ELF-1 (cell line): Measurements from ENCODE around the gene TRIM47.
"Not testable (repeated sequence)": the region's sequence is repeated elsewhere in the genome, so short reads cannot be mapped to it uniquely, and the experiment has no call there.

Source experiments
- DNase-seq: peaks from one replicate; pipeline ENCODE4 v3.0.0-alpha.2; 2016; ENCODE audit warnings: low read depth, low spot score

The TRIM47 gene

DNA sequence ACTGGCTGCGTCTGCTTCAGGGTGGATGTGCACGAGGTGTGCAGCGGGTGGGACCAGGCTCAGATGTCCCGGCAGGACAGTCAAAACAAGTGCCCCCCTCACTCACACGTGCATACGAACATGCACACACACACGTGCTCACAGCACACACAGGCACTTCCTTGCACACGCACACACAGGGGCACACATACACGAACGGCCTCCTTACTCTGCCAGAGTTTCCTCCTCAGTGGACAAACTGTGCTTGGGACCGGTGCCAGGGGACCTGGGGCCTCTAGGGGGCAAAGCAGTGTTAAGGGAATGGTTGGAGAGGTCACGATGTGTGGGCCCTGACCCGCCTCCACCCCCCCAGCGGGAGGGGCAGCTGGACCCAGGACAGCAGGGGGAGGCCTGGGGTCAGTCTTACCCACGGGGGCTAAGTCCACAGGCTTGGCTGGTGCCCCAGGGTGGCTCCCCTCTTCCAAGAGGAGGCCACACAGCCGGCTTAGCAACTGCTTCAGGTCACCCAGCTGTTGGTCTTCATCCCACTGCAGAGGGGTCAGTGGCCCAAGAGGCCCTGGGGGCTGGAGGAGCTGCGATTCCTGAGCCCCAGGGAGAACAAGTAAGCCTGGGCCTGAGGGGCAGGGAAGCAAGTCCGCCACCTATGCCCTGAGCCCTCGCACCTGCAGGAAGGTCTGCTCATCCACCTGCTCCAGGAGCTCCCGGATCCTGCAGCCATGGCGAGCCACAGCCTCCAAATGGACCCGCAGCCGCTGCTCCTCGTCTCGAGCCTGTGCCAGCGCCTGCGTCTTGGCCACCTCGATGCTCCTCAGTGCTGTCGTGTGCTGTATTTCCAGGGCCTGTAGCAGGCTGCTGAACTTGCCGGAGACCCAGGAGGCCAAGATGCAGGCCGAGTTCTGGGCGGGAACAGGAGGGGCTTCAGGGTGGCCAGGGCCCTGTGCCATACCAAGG lies 13.5 kb upstream of the TRIM47 start:
- no peak for DNase-seq

DNA sequence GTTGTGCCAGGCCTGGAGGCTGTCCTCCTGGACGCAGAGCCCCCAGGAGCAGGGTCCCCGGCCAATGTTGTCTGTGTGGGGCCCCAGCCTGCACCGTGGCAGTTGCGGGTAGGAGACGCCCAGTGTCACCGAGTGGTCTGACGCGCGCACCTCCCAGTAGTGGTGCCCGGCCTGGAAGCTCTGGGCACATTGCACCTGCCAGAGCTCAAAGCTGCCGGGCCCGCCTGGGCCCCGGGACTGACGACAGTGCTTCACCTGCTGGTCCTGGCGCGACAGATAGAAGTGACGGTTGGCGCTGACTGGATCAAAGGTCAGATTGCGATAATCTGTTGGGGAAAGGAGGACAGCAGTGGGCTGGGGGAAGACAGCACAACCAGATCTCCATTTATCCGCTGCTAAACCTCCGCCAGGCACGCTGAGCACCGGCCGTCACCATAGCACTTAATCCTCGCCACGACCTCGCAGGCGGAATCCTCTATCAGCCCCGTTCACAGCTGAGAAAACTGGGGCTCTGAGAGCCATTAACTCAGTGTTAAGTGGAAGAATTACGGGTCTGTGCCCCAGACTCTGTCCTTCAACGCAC lies 12.7 kb upstream of the TRIM47 start:
- no peak for DNase-seq

DNA sequence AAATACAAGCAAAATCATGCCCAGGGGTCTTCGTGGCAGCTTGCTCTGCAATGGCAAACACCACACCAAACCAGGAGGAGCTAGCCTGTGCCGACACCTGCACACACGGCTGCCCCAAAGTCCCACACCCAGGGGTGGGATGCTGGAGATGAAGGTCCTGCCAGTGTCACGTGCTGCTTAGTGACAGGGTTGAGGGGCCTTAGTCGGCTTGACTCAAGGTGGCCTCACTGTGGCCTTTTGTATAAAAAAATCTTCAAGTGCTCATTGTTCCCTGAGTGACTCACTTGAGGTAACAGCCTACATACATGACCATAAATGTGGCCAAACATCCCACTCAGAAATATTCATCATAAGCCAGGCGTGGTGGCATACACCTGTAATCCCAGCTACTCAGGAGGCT lies 11.1 kb upstream of the TRIM47 start:
- DNase-seq, result no peak

DNA sequence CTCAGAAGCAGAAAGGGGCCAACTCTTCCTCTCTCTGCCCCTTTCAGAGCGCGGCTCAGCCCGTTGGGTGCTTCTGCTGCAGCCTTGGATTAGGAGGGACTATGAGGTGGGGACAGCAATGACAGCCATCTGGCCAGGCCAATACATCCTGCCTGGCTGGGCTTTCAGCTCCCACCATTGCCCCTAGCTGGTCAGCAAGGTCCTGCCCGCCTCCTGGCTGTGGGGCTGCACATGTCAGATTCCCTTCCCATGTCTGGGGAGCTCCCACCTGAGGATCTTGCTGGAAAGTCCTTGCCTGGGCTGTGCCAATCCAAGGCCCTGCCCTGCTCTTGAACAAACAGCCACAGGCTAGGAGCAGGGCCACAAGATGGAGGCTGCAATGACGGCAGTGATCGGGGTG lies 10.1 kb upstream of the TRIM47 start:
- no peak for DNase-seq

DNA sequence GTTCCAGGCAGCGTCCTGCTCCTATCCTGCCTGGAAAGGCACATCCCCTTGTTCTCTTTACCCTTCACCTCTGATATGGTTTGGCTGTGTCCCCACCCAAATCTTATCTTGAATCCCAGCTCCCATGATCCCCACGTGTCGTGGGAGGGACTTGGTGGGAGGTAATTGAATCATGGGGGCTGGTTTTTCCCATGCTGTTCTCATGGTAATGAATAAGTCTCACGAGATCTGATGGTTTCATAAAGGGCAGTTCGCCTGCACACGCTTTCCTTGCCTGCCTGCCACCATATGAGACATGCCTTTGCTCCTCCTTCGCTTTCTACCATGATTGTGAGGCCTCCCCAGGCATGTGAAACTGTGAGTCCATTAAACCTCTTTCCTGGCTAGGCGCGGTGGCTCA lies 7.5 kb upstream of the TRIM47 start:
- DNase-seq, result not testable (repeated sequence)

DNA sequence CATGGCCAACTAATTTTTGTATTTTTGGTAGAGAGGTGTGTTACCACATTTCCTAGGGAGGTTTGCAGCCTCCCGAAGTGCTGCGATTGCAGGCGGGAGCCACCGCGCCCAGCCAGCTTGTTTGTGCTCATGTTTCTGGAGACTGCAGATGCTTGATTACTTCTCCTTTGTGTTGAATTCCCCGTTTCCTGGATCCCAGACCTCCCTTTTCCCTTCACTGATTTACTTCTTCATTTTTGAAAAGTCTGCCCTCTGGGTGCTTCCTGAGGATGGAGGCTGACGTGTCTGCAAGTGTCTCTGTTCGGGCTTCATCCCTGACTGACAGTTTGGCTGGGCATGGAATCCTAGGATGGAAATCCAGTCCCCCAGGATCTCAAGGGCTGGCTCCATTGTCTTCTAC lies 7.0 kb upstream of the TRIM47 start:
- no peak for DNase-seq

DNA sequence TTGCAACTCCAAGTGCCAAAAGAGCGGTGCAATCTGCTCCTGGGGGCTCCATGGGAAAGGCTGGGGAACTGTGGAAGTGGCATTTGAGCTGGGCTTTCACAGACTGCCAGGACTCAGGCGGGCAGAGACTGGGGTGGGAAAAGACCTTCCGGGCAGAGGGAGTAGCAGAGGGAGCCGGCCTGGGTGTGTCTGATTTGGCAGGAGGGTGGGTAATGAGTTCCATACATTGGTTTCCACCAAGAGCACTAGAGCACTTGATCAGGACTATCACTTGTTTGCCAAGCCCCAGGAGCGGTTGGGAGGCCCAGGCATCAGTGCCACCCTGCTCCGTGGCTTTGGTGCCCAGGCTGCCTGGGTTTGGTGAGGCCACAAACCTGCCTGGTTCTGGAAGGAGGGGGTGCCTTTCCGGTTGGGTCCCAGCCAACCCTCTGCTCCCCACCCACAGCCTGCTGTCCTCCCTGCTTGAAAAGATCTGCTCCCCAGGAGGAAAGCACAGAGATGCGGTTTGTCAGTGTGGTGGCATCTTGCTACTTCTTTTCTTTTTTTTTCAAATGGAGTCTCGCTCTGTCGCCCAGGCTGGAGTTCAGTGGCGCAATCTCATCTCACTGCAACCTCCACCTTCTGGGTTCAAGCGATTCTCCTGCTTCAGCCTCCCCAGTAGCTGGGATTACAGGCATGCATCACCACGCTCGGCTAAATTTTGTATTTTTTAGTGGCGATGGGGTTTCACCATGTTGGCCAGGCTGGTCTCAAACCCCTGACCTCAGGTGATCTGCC lies 3.5 kb upstream of the TRIM47 start:
- no peak for DNase-seq

DNA sequence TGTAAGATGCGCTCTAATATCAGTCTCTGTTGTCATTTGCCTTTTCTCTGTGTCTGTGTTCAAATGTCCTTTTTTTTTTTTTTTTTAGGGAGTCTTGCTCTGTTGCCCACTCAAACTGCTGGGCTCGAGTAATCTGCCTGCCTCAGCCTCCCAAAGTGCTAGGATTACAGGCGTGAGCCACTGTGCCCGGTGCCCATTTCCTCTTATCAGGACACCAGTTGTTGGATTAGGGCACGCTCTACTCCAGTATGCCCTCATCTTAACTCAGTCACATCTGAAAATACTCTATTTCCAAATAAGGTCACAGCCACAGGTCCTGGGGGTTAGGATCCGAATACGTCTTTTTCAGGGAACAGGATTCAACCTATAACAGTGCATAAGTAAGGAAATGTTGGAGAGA lies 1.9 kb upstream of the TRIM47 start:
- DNase-seq, result no peak

DNA sequence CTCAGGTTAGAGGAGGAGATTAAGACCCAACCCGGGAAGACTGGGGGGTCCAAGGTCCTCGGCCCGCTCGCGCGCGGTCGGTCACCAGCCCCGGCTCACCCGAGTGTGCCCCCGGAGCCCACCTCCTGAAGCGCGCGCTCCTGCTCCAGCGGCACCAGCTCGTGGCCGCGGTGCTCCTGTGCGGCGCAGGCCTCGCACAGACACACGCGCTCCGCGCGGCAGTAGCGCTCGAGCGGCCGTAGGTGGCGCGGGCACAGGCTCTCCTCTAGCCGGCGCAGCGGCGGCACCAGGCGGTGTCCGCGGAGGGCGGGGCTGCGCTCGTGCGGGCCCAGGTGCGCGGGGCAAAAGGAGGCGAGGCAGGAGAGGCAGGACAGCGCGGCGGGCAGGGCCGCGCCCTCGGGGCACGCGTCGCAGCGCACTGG lies 618 bp downstream of the TRIM47 start:
- peak; percentile 83 for DNase-seq

DNA sequence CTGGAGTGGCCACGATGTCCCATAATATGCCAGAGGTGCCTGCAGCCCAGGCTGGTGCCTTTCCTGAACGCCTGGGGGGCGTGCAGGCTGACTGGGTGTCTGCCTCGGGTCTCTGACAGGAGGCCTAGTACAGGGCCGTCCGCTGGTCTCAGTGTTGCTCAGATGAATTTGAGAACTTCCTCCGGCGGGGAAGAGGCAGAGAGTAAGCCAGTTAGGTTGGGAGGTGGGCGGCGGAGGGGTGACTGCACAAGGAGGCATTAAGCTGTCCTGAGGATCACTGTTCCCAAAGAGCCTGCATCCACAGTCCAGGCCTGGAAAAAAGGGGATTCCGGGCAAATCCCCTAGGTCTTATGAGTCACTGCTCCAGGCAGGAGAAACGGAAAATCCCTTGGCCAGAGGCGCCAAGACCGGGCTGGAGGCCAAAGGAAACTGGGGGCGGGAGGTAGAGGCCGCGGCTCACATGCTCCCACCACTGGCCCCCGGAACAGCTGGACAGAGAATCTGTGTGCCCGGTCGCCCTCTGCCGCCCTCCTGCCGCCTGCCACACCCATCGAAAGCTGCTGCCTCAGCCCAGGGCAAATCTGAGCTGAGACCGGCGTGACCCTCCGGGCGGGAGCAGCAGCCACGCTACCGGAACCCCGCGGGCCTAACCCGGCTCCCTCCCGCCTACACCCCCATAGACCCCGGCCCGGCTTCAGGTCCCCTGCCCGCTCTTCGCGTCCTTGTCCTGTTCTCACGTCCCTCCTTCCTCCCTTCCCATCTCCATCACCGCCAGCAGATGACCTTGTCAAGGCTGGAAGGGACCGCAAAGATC lies 1.2 kb downstream of the TRIM47 start:
- DNase-seq, result peak; percentile 72

DNA sequence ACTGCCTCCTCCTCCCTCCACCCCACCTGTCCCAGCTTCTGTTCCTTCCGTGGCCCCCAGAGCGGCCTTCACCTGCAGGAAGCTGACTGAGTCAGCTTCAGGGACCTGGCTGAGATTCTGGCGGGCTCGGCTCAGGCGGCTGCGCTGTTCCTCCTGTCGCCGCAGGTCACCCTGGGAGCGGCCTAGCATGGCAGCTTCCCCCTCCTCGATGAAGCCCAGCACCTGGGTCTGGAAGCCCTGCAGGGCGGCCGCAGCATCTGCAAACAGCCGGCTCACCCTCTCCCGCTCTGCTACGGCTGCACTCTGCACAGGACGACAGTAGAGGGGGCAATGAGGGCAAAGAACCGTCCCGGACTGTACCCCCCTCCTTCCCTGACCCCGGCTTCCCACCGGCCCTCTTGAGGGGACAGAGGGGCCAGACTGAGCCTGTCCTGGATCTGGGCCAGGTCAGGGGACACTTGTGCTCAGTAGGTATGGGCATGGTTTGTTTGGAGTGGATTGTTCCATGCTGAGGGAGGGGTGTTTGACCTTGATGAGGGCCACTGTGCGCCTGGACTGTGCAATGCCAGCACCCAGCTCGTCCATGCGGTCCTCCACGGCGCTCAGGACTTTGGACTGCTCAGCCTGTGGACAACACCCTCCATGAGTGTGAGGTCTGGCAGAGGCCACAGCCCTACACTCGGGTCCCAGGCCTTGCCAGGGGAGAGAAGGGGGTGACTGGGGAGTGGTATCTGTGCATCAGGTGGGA lies 2.0 kb downstream of the TRIM47 start:
- DNase-seq, result peak; percentile 77

DNA sequence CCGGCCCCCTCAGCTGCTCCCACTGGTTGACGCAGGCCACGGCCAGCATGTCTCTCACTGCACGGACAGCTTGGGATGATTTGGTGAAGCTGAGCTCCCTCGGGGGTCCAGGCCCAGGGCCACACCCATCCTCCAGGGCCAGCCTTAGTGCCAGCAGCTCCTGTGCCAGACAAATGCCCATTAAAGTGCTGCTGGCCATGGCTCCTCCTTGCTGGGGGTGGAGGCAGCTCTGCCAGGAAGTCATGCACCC lies 2.5 kb downstream of the TRIM47 start:
- no peak for DNase-seq

DNA sequence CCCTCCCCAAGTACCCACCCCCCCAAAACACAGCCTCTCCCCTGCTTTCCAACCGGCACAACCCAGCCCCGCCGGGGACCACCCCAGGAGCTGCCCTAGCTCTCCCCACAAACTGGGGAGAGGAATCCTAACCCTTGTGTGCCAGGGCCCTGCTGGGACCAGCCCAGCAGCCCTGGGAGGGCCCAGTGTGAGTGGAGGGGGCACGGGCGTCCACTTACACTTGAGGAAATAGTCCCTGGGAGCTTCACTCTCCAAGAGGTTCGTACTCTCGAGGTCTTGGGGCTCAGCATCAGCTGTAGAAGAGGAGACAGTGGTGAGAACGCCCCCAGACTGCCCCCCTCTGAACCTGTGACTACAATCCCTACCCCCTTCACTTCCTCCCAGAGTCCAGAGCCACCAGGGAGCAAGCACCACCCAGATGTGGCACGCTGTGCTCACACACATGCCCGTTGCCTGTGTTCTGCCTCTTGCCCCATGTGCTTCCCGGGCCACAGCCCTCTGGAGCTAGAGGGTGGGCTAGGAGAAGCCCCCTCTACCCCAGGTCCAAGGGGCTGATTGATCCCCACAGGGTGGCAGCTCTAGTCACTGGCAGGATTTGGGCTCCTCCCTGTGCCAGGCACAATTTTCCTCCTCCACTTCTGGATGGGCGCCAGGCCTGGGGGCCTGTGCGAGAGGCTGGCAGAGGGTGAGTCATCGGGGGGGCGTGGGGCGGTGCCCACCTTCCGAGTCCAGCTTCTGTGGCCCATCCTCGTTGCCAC lies 3.0 kb downstream of the TRIM47 start:
- no peak for DNase-seq

DNA sequence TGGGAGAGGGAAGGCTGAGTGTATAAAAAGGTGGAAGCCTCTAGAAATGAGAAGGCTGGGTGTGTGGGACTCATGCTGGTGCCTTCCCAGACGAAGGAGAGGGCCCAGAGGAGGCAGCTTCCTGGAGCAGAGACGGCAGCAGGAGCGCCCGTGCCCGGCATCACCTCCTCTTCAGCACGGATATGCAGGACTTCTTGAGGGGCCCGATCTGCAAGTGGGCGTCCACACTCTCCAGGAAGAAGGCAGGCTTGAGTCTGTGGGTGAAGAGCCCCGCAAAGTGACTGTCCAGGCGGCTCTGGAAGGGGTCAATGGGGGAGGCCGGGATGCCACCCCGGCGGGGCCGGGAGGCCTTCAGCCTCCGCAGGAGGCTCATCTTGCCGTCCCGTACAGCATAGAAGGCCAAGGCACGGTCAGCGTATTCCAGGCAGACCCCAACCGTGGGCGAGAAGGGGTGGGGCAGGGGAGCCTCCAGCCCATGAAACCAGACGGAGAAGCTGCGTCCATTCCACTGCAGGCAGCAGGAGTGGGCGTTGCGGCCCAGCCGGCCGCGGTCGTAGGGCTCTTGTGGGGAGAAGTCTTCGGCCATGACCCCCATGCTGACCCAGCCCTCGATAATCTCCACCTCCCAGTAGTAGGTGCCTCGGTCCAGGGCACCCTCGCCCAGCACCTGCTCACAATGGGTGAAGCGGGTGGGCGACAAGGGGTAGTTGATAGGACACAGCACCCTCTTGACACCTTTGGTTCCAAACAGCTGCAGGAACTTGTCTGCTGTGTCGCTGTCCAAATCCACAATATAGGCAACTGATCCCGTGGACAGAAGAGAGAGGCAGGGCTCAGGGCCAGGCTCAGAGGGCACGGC lies 3.8 kb downstream of the TRIM47 start:
- DNase-seq, result no peak

DNA sequence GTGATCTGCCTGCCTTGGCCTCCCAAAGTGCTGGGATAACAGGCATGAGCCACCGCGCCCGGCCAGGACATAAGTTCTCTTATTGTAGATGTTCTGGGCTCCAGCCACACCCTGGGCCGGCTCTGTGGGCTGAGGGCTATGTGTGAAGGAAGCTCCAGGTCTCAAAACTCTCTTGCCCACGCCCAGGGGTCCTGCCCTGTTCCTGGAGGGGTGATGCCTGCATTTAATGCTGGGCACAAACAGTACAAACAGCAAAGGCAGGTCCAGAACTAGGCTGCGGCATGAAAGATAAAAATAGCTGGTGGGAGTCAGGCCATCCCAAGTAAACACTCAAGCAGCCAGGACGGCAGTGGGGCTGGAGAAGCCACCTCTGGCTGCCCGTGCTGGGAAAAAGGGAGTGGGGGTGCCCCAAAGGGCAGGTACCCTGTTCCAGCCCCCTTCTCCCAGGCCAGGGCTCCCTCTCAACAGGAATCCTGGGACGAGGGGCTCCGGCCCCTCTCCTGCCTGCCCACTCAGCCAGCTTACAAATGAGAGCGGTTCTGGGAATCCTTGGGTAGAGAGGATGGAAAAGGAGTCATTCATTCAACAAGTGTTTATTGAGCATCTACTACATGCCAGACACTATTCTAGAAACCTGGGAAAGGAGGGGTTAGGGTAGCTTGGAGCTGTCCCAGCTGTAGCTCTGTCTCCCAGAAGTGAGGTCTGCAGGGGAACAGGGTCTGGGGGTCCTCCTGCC lies 4.6 kb downstream of the TRIM47 start:
- DNase-seq, result no peak

DNA sequence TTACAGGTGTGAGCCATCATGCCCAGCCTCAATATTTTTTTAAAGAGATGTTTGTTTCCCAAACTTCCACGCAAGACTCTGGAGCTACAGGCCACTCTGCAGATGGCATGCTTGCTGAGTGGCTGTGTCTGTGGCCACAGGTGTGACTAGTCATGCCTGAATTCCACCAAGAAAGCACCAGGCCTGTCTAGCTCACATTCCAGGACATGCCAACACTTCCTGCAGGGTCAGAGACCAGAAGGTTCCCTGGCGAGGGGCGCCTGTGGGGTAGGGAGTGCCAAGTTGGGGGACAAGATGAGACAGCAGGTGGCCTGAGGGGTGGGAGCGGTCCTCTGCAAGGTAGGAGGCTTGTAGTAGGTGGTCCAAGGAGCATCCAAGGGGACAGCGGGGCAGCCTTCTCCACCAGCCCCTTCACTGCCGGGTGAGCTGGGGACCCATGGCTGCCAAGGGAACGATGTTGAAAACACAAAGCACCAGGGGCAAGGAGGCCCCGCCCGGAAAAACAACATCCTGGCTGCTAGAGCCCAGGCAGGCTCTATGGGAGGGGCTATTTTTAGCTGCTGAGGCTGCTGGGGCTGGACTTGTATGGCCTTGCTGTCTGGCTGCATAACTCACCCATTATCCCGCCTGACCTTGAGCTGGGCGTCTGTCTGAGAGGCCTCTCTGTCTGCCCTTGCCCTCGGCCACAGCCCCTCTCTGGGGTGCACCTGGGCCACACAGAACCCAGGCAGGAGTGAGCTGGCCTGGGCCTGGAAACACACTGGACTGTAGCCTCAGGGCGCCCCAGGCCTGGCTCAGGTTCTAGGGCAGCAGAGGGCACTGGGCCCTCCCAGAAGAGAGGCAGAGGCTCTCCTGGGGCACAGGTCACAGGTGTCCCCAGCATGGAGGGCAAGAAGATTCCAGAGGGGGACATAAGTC lies 5.7 kb downstream of the TRIM47 start:
- DNase-seq, result peak; percentile 60

DNA sequence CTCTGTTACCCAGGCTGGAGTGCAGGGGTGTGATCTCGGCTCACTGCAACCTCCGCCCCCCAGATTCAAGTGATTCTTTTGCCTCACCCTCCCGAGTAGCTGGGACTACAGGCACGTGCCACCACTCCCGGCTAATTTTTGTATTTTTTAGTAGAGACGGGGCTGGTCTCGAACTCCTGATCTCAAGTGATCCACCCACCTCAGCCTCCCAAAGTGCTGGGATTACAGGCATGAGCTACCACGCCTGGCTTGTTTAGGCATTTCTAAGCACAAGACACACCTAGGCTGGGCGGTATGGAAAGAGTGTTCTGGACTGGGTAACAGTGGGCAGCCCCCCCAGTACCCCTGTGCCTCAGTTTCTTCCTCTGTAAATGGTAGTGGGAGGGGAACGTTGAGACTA lies 8.2 kb downstream of the TRIM47 start:
- not testable (repeated sequence) for DNase-seq
